K562 (cell line): Measurements from ENCODE around the gene KCNG3. TPM values are rescaled to one million over a fixed set of nuclear protein-coding genes. Genes with fewer than 3 reads are reported as not detected.

Source experiments
- CBFA2T3 ChIP-seq: fragments of 450-650 bp; IDR thresholded peaks from 2 replicates; pipeline ENCODE4 v1.6.1; 2017
- CHD4 ChIP-seq: fragments of 200-600 bp; sonication (generic); IDR thresholded peaks from 3 replicates; pipeline ENCODE4 v1.6.1; 2012; ENCODE audit warnings: low read depth, mild to moderate bottlenecking, mixed read lengths, low read length, inconsistent platforms; ENCODE audit not compliant: insufficient read depth, insufficient replicate concordance, poor library complexity, severe bottlenecking
- CREBBP ChIP-seq: IDR thresholded peaks from one replicate; pipeline ENCODE4 v1.6.1; 2012; ENCODE audit warnings: low read depth, mild to moderate bottlenecking, control low read depth, inconsistent platforms, low read length
- CSDE1 ChIP-seq, 2 experiments: fragments of 450-650 bp; IDR thresholded peaks; 2 replicates each; pipeline ENCODE4 v1.6.1; 2016; ENCODE audit warnings: mild to moderate bottlenecking in 1 of 2
- DNMT1 ChIP-seq: fragments of 450-650 bp; IDR thresholded peaks from 2 replicates; pipeline ENCODE4 v1.6.1; 2016; ENCODE audit warnings: antibody characterized with exemption, mild to moderate bottlenecking
- ELK3 ChIP-seq: fragments of 450-650 bp; formaldehyde crosslinking; IDR thresholded peaks from 2 replicates; pipeline ENCODE4 v1.4.0; 2020; ENCODE audit warnings: mild to moderate bottlenecking
- HBP1 ChIP-seq: fragments of 450-650 bp; formaldehyde crosslinking; IDR thresholded peaks from 2 replicates; pipeline ENCODE4 v1.4.0; 2022; ENCODE audit warnings: missing genetic modification characterization
- MYBL2 ChIP-seq, 2 experiments: fragments of 450-650 bp in 1 of 2; sonication (generic) in 1 of 2; formaldehyde crosslinking in 1 of 2; IDR thresholded peaks; 2 replicates each; pipeline versions ENCODE4 v1.6.1 to v1.8.1; 2017 to 2022; ENCODE audit warnings: borderline replicate concordance in 1 of 2, inconsistent platforms in 1 of 2, low read depth in 1 of 2, mild to moderate bottlenecking in 1 of 2, missing genetic modification reagents in 1 of 2, moderate library complexity in 1 of 2
- PBX2 ChIP-seq, 2 experiments: IDR thresholded peaks in 1 of 2; conservative IDR thresholded peaks in 1 of 2; 2 replicates each; pipeline ENCODE4 v1.6.1; 2016; ENCODE audit warnings: low read depth in 2 of 2, mild to moderate bottlenecking in 1 of 2, missing compliant biosample characterization in 1 of 2, missing genetic modification characterization in 1 of 2, moderate library complexity in 1 of 2
- PKNOX1 ChIP-seq: fragments of 450-650 bp; IDR thresholded peaks from 2 replicates; pipeline ENCODE4 v1.6.1; 2016
- RCOR1 ChIP-seq, 2 experiments: IDR thresholded peaks; 2 replicates each; pipeline ENCODE4 v1.6.1; 2012; ENCODE audit warnings: low read depth in 2 of 2, low read length in 2 of 2, borderline replicate concordance in 1 of 2, improper control_type of control experiment in 1 of 2
- SMARCA5 ChIP-seq: fragments of 450-650 bp; IDR thresholded peaks from 2 replicates; pipeline ENCODE4 v1.6.1; 2016
- TAF7 ChIP-seq: fragments of 450-650 bp; IDR thresholded peaks from 2 replicates; pipeline ENCODE4 v1.6.1; 2016; ENCODE audit warnings: missing genetic modification characterization, missing compliant biosample characterization
- TAL1 ChIP-seq: fragments of 450-650 bp; IDR thresholded peaks from 2 replicates; pipeline ENCODE4 v1.6.1; 2016; ENCODE audit warnings: mild to moderate bottlenecking
- TFAP4 ChIP-seq: sonication (generic); formaldehyde crosslinking; IDR thresholded peaks from 2 replicates; pipeline ENCODE4 v1.8.0; 2022; ENCODE audit warnings: missing genetic modification reagents, mild to moderate bottlenecking, moderate library complexity, borderline replicate concordance
- ZBTB26 ChIP-seq: fragments of 450-650 bp; formaldehyde crosslinking; IDR thresholded peaks from 2 replicates; pipeline ENCODE4 v1.4.0; 2022; ENCODE audit warnings: missing genetic modification characterization
- ZNF79 ChIP-seq: fragments of 250-450 bp; sonication (Bioruptor Pico); IDR thresholded peaks from 2 replicates; pipeline ENCODE4 v1.4.0; 2020; ENCODE audit warnings: low read depth, mild to moderate bottlenecking, moderate library complexity
- polyA plus RNA-seq, 8 experiments: library from polyadenylated mRNA; depleted of rRNA in 4 of 8; stranded (reverse) in 5 of 8; unstranded in 3 of 8; fragments of >200 nt; fragmentation: Nextera tagmentation in 2 of 8; fragmentation: Illumina TruSeq in 1 of 8; extraction: Ambion mirVana in 2 of 8; extraction: Trizol in 1 of 8; gene quantifications; 2 replicates each; pipeline versions ENCODE4 v1.2.1 to v1.2.3, GENCODE V29; 2011 to 2014; ENCODE audit warnings: inconsistent platforms in 1 of 8, missing spikeins in 1 of 8
- total RNA-seq, 7 experiments: library from RNA; depleted of rRNA in 6 of 7; stranded (reverse); fragments of >200 nt in 6 of 7; fragmentation: Illumina TruSeq in 2 of 7; extraction: Trizol in 2 of 7; gene quantifications; 2 replicates each; pipeline versions ENCODE4 v1.2.1 to v1.2.3, GENCODE V29; 2011 to 2021; ENCODE audit warnings: low replicate concordance in 1 of 7

Gene KCNG3
- total and polyA plus RNA-seq, 9 of the 15 experiments (the other 6 are each of a cell fraction or from before 2014, with no cell fraction given), result not detected

- no peak for TF ChIP-seq CHD4
- no peak for TF ChIP-seq SMARCA5
- TF ChIP-seq HBP1, result no peak
- TF ChIP-seq PKNOX1, result peak; percentile 55
- TF ChIP-seq TAL1, result no peak
- no peak for TF ChIP-seq TAF7
- peak; percentile 48 for TF ChIP-seq CBFA2T3
- TF ChIP-seq ZNF79, result no peak
- TF ChIP-seq MYBL2 (IDR thresholded peaks at IDR 0.05; ENCODE audit: low read depth), result no peak
- TF ChIP-seq MYBL2 (CRISPR knock-in tag; IDR thresholded peaks at IDR 0.05; ENCODE audit: borderline replicate concordance), result no peak
- TF ChIP-seq CREBBP, result no peak
- peak in 1 of 2 experiments; percentile 38; a peak in 1 of 4 replicates for TF ChIP-seq RCOR1 (IDR thresholded peaks at IDR 0.05; ENCODE audit: borderline replicate concordance in 1 of 2, low read depth in 2 of 2, low read length in 2 of 2)
- no peak for TF ChIP-seq DNMT1
- no peak for TF ChIP-seq ZBTB26 (CRISPR knock-in tag)
- TF ChIP-seq PBX2 (CRISPR knock-in tag; IDR thresholded peaks at IDR 0.05; ENCODE audit: low read depth), result no peak
- TF ChIP-seq PBX2 (tag; conservative IDR thresholded peaks at IDR 0.05; ENCODE audit: low read depth), result peak; percentile 57; the same call in 1 of the 2 replicates
- TF ChIP-seq CSDE1 (IDR thresholded peaks at IDR 0.05), result no peak
- no peak for TF ChIP-seq TFAP4 (CRISPR knock-in tag)
- no peak for TF ChIP-seq ELK3 (CRISPR knock-in tag)
Measured at GRCh38 chr2:42463570-42463969, 30.2 kb downstream of the KCNG3 start (continued).
